SH-SY5Y (cell line): ENCODE data around the gene OASL.

Source experiments
- GATA2 ChIP-seq: IDR thresholded peaks from 2 replicates; pipeline ENCODE4 v1.6.1; 2011; ENCODE audit warnings: mild to moderate bottlenecking, low read depth, low read length
- GATA3 ChIP-seq: IDR thresholded peaks from 2 replicates; pipeline ENCODE4 v1.6.1; 2011; ENCODE audit warnings: low read depth, mild to moderate bottlenecking, low read length, moderate library complexity

DNA sequence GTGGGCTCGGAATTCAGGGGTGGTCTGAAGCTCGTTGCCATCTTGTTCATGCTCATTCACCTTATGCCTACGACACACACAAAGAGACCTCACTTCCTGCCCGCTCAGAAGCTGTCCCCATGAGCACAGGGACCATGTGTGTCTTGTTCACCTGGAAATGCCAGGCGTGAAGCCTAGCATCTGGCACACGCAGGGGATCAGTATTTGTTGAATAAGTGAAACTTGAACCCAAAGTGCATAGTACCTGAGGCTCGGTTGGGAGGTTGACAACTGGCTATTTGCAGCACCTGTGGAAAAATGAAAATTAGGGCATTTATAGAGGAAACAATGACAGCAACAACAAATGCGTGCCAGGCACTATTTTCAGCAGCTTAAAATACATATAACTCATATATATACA is 28.2 kb downstream of the OASL start:
- TF ChIP-seq GATA2, result no peak
- no peak for TF ChIP-seq GATA3
